ENCODE measurements around the gene MMP25.
"Not testable (repeated sequence)": the region's sequence is repeated elsewhere in the genome, so short reads cannot be mapped to it uniquely, and the experiment has no call there.

MMP25 gene

DNA sequence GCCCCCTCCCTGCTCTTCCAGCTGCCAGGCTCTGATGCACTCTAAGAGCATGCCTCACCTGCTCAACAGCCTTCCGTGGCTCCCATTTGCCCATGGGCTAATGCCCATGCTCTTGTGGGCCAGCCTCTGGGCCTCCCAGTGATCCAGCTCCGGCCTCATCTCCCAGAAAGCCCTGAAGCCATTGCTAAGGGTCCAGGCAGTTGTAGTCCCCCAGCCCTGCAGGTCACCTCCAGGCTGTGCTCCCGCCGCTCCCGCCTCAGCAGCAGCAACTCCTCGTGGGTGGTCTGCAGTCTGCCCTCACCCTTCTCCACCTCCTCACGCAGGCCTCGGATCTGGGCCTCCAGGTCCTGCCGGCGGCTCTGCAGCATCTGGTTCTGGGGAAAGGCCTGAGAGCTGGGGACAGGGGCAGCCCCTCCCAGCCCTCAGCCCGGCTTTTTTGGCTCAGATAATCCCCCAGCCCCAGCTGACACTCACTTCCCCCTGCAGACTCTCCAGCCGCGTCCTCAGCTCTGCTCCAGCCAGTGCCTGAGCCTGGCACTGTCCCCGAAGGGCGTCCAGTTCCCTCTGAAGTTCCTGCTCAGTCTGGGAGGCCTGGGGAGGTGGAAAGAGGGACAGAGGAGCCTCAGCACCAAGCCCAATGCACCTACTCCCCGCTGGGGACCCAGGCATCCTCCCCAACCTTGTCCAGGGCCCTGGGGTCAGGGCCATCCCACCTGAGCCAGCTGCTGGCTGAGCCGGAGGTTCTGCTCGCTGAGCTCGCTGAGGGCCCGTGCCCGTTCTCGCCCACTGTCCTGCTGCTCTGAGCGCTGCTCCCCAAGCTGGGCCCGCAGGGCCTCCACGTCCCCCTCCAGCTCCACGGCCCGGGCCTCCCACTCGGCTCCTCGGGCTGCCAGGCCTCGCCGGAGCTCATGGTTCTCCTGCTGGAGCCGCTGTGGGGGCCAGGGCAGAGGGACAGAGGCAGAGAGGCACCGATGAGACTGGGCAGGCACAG lies 15.8 kb upstream of the MMP25 start:
- no peak for DNase-seq

DNA sequence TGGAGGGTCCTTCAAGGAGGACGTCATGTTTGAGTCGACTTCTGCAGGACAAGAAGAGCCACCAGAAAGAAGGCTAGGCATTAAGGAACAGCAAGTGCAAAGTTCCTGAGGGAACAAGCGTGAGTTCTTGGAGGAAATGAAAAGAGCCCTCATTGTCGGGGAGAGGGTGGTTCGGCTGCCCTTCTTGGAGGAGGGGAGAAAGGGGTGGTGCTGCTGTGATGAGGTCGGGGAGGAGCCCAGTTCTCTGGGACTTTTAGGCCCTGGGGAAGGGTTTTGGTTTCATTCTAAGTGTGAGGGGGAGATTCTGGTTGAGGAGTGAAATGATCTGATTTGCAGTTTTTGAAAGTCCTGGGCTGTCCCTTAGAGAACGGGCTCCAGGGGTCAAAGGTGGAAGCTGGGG lies 13.7 kb upstream of the MMP25 start:
- no peak for DNase-seq

DNA sequence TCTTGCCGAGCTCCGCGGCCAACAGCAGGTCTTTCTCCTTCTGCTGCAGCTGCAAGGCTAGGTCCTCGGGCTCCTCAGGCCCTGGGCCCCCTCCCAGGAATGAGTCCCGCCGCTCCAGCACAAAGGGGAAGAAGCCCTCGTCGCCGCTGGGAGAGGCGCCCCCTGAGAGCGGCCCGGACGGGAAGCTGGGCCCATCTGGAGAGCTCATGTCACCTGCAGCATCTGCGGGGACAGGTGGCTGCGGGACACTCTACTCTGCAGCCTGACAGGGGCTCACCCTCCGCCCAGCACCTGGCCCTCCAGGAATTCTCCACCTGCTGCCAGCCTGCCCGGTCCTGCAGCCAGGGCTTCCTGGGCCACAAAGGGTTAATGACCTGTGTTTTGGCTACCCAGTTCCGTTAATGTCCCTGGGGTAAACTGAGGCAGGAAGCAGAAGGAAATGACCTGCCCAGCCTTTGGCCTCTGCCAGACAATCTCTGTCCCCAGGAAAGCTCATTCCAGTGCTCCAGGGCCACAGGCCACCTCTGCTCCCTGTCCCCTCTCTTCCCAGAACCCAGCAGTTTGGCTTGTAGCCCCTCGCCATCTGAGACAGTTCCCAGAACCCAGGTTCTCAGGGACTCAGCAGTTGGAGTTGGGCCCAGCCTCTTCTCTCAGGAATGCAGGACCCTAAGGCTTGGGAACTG lies 10.9 kb upstream of the MMP25 start:
- no peak for DNase-seq

DNA sequence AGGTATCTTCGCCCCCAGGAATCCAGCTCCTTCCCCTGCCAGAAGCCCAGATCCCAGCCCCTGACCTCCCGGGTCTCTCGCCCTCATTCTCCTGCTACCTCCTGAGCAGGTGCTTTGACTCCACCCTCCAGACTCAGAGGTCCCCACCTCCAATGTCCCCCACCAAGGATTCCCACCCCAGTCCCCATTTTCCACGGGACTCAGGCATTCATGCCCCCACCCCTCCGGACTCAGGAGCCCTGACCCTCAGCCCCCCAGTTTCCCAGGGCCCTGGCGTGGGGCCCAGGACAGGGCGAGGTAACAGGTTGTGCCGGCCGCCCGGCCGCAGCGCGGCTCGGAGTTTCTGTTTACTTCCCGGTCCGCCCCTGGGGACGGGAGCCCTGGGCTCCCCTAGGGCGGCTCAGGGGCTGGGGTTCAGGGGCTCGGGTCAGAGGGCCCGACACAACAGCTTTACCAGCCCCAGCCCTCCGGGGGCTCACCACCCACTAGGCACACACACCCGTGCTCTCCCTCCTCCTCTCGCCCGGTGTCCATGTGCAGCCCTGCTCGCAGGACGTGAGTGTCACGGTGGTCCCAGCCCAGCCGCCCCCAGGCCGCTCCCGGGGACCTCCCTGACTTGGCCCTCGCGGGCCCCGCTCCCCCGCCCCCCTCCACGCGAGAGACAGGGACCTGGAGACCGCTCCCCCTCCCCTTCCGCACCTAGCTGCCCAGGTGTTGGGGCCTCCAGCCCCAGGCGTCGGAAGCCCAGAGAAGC lies 10.2 kb upstream of the MMP25 start:
- DNase-seq = no peak

DNA sequence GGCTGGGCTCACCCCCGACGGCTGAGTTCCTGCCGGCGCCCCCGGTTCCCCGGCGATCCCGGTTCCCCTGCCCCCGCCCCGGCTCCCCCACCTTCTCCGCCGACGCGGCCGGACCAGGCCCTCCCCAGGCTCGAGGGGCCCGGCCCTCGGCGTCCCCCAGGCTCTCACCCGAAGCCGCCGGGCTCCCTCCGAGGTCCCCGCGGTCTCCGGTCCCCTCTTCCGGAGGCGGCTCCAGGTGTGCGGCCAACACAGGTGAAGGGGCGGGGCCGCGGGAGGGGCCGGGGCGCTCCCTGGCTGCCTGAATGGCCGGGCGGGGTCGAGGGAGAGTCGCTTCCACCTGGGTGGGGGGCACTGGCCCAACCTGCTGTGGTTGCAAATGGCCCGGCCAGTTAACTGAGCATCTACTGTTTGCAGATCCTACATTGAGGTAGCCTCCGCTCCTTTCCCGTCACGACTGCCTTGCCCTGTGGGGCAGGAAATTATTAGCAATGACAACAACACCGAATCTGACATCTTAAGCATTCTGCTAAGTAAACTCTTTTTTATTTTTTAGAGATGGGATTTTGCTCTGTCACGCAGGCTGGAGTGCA lies 9.5 kb upstream of the MMP25 start, which contains the start of gene BICDL2:
Gene BICDL2 (minus strand): TSS at position 219 of the 590 bp plus-strand sequence. CDS start 1,448 bp downstream, outside the sequence.
- DNase-seq = no peak

DNA sequence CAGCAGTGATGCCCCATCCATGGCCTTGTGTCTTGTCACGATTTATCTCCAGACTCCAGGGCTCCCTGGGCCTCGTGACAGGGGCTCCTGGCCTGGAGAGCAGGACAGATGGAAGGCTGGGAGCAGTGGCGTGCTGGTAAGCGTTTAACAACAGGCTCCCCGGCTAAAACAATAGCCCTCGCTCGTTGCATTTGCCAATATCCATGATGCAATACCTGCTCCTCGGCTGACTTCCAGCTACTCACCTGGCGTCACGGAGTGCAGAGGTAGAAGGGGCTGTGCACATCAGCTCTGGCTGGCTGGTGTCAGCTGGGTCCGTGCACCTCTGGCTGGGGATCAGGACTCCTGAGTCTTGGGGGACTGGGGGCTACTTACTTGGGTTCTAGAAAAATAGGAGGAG lies 8.1 kb upstream of the MMP25 start:
- DNase-seq = no peak

DNA sequence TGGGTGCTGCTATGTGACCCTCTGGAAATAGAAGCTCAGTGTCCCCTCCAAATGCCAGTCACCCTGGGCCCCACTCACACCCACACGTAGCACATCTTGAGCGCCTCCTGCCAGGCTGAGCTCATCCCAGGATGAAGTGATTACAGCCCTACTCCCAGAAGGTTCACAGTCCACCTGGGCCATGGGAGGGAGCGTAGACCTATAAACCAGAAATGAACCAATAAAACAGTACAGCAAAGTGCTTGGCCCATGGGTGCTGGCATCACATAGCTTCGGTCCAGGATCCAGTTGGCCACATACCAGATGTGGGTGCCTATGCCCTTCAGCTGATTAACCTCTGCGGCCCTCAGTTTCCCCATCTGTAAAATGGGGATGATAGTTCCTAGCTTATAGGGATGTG lies 7.5 kb upstream of the MMP25 start:
- DNase-seq = no peak

DNA sequence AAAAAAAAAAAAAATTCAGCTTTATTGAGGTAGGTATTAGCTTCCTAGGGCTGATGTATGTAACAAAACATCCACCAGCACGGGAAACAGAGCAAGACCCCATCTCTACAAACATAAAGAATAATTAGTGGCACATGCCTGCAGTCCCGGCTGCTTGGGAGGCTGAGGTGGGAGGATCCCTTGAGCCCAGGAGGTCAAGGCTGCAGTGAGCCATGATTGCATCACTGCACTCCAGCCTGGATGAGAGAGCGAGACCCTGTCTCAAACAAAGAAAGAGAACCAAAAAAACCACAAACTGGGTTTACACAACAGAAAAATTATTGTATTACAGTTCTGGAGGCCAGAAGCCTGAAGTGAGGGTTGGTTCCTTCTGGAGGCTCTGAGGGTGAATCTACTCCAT lies 4.0 kb upstream of the MMP25 start:
- DNase-seq = no peak

DNA sequence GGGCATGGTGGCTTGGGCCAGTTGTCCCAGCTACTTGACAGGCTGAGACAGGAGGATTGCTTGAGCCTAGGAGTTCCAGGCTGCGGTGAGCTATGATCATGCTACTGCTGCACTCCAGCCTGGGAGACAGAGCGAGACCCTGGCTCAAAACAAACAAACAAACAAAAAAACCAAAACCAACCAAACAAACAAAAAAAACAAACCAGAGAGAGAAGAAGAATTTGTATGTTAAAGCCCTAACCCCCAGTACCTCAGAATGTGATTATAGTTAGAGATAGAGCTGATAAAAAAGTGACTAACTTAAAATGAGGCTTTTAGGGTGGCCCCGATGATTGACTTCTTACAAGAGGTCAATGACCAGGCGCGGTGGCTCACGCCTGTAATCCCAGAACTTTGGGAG lies 1.7 kb upstream of the MMP25 start:
- no peak for DNase-seq

DNA sequence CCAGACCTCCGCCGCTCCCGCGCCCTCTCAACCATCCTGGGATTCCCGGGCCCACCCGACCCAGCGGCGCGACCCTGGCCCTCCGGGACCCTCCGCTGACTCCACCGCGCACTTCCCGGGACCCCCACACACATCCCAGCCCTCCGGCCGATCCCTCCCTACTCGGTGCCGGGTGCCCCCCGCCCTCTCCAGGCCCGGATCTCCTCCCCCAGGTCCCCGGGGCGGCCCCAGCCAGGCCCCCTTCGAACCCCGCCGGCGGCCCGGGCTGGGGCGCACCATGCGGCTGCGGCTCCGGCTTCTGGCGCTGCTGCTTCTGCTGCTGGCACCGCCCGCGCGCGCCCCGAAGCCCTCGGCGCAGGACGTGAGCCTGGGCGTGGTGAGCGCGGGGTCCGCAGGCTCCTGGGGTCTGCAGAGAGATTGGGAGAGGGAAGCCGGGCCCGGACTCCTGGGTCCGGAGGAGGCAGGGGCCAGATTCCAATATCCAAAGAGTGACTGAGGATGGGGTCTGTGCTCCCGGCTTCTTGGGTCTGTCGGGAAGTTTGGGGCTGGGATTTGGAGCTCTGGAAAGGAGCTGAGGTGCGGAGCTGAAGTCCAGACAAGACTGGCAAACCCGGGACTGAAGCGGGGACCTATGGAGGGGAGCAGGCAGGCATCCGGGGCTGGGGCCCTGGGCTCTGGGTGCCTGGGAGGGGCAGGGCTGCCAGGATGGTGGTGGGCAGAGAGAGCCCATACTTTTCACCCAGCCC lies 453 bp downstream of the MMP25 start:
- DNase-seq = no peak

DNA sequence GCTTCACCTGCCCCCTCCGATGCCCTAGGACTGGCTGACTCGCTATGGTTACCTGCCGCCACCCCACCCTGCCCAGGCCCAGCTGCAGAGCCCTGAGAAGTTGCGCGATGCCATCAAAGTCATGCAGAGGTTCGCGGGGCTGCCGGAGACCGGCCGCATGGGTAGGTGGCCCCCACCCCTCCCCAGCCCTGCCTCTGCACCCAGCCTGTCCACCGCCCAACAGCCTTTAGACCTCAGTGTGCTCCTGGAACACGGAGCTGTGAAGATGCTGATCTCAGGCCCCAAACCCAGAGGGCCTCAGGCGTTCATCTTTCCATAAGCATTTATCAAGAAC lies 993 bp downstream of the MMP25 start:
- no peak for DNase-seq

DNA sequence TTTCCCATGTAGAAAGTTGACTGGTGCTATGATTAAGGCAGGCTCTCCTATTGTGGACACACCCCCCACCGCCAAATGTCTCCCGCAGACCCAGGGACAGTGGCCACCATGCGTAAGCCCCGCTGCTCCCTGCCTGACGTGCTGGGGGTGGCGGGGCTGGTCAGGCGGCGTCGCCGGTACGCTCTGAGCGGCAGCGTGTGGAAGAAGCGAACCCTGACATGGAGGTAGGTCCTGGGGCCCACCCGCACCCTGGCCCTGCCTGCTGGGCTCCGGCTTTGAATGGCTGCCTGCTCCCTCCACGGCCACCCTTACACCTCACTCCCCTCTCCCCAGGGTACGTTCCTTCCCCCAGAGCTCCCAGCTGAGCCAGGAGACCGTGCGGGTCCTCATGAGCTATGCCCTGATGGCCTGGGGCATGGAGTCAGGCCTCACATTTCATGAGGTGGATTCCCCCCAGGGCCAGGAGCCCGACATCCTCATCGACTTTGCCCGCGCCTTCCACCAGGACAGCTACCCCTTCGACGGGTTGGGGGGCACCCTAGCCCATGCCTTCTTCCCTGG lies 3.6 kb downstream of the MMP25 start:
- DNase-seq = no peak

DNA sequence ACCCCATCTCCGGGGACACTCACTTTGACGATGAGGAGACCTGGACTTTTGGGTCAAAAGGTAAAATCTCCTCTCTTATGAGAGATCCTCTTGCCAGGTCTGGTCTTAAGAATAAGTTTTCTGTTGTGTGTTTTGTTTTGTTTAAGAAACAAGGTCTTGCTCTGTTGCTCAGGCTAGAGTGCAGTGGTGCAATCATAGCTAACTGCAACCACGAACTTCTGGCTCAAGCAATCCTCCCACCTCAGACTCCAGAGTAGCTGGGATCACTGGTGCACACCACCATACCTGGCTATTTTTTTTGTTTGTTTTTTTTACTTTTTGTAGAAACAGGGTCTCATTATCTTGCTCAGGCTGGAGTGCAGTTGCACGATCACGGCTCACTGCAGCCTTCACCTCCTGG lies 4.1 kb downstream of the MMP25 start:
- no peak for DNase-seq

DNA sequence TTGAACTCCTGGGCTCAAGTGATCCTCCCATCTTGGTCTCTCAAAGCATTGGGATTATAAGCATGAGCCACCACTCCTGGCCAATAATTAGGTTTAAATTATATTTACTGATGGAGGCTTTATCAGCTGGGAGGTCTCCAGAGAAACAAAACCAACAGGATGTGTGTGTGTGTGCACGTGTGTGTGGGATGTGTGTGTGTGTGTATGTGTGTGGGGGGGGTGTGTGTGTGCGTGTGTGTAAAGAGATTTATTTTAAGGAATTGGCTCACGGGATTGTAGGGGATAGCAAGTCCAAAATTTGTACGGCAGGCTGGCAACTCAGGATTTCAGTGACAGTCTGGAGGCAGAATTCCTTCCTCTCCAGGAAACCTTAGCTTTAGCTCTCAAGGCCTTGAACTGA lies 4.6 kb downstream of the MMP25 start:
- DNase-seq = no peak

DNA sequence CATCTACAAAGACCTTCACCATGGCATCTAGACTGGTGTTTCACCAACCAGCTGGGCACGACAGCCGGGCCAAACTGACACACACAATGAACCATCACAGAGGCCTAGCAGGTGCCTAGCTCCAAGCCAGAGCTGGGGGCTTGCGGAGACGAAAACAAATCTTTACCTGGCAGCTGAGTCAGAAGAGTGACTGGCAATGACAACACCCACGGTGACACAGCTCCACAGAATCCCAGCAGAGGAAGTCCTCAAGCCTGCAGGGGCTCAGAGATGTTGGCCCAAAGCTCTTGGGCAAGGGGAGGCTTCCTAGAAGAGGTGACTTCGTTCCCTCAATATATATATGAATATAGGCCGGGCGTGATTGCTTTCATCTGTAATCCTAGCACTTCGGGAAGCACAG lies 5.1 kb downstream of the MMP25 start:
- peak; percentile 38 to 51 for DNase-seq

DNA sequence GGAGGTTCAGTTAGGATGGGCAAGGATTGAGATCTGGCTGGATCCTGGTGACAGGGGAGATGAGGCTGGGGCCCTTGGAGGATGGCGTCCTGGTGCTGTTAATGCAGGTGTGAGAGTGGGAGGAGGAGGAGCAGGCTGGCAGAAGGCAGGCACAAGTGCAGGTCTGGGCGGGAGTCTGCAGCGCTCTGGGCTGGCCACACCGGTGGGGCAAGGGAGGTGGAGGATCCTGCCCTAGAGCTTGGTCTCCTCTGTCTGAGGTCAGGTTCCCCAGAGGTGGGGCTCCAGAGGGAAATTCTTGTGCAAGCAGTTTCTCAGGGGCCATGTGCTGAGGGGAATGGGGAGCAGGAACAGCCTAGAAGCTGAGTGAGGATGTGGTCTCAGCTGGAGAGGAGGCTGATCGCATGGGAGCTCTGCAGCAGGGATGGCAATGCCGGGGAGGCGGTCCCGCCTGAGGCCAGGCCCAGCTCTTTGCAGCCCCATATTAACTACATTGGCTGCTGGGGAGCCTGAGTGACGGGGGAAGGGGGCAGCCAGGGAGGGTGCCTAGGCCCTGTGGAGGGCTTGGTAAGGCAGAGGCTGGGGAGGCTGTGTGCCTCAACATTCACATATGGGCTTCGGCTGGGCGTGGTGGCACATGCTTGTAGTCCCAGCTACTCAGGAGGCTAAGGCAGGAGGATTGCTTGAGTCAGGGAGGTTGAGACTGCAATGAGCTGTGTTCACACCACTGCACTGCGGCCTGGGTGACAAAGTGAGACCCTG lies 6.4 kb downstream of the MMP25 start:
- DNase-seq = not testable (repeated sequence)

DNA sequence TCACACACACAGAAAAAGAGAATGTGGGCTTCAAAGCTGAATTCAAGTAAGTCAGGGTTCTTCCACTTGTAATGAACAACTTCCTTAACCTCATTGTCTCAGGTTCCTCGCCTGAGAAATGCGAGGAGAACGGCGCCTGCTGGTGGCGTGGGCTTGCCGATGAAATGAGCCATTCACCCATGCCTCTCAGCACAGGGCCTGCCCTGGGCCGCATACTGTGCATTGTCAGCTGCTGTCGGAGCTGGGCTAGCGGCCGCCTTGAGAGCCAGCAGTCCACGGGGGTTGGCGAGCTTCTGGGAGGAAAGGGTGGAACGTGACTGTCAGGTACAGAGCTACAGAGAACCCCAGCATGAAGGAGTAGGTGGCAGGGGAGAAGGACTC lies 7.0 kb downstream of the MMP25 start:
- not testable (repeated sequence) for DNase-seq

DNA sequence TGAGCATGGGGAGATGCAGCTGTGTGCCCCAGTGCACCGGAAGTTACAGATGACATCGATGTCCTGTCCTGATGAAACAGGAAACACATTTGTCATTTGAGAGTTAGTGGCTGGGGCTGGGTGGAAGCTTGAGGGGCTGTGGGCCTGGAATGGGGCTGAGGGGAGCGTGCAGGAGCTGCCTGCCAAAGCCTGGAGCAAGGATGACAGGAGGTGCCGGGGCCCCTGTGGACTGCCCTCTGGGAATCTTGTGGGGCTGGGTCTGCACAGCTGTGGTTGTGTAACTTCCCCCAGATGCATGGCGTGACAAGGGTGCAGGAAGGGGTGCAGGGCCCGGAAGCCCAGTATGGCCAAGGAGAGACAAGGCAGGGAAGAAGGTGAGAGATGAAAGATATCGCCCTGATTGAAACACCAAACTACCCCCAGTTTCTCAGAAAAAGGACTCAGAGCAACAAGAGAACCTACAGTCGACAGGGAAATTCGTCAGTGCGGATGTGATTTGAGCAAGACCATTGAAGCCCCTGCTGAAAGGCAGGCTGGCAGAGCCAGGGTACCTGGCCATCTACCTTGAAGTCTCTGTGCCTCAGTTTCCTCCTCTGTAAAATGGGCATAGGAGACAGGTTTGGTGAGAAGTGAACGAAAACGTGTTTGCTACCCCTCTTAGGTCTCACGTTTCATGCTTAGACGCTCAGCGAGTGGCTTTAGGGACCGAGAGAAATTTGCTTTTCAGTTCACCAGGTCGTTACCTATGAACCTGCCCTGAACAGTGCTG lies 8.8 kb downstream of the MMP25 start:
- DNase-seq = no peak

DNA sequence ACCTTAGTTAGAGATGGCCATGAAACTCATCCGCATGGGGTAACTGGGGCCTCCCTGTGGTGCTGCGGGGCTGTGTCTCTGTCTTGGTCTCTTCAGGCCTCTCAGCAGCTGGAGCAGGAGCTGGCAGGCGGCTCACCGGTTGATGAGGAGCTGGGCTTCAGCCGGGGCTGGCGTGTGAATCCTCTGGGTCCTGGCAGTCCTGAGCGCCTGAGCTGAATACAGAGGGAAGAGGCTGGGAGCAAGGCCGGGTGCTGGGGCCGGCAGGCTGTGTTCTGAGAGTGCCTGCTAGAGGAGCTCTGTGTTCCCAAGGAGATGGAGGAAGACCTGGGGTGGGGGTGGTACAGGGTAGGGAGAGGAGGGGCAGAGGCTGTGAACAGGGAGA lies 9.4 kb downstream of the MMP25 start:
- not testable (repeated sequence) for DNase-seq
